Astrocyte of the hippocampus (primary cell): ENCODE measurements around the gene PCK1.

Source experiments
- DNase-seq: peaks from one replicate; pipeline ENCODE4 v3.0.0; 2011; ENCODE audit warnings: low read depth, low spot score

Gene PCK1

DNA sequence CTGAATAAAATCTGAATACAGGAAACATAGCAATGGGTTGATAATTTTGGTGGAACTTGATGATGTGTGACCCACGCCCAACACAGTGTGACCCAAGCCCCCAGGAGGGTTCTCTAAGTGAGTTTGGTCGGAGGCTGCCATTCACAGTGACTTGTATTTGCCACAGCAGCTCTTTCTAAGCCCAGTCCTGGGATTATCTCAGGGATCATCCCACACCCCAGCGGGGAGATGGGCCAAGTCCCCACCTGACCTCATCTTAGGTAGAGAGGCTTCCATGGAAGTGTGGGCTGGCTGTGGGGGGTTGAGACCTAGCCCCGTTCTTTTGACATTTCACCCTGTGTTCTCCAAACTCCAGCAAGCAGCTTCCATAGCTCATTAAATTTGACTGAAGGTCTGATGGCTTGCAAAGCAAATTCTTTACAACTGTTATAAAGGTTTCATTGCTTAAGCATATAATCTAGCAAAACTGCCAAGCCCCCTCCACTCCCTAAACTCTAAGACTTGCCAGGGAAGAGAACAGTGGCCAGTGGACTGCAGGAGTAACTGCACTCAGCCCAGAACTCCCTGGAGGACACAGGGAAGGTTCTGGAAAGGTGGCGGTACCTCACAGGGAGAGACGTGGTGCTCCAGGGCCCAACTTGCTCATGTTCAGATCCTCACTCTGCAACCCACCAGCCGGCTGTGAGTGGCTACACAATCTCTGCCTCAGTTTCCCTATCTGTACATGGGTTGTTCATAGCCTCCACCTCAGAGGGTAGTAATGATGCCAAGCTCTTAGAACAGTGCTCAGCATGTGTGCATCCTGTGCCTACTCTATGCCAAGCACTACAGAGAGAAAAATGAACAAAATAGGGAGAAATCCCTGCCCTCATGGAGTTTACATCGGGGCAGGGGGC is 1.0 kb upstream of the PCK1 start:
- no peak for DNase-seq

- no peak for DNase-seq
Measured at GRCh38 chr20:57561356-57562279, 708 bp downstream of the PCK1 start.

DNA sequence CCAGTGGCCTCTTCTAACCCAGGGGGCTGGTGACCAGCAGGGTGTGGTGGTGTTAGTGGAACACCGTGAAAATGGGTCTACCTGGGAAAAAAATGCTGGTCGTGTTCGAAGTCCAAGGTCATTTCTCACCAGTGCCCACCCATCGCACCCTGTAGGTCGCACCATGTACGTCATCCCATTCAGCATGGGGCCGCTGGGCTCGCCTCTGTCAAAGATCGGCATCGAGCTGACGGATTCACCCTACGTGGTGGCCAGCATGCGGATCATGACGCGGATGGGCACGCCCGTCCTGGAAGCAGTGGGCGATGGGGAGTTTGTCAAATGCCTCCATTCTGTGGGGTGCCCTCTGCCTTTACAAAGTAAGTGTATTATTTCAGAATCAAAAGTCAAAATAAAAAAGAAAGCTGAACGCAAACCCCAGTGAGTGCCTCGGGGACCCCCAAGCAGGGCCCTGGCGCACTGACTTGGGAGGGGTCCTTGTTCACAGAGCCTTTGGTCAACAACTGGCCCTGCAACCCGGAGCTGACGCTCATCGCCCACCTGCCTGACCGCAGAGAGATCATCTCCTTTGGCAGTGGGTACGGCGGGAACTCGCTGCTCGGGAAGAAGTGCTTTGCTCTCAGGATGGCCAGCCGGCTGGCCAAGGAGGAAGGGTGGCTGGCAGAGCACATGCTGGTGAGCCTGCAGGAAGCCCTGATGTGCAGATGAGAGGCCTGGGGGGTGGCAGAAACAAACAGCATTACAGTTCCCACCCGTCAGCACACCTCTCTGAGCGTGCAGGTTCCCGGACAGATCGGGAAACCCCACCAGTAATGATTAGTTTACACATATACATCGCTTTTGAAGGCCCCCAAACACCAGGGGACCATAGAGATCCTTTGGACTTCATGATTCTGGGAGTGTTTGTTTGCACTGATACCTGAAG is 1.9 kb downstream of the PCK1 start:
- no peak for DNase-seq

DNA sequence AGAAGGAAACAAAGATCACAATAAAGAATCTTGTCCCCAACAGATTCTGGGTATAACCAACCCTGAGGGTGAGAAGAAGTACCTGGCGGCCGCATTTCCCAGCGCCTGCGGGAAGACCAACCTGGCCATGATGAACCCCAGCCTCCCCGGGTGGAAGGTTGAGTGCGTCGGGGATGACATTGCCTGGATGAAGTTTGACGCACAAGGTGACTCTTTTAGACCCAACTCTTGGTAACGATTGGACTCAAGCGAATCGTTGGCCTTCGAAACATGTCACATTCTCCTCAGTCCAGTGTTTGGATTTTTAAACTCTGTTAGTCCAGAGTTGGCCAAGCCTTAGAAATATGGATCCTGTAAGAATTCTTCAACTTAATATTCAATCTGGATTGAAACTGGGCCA is 2.6 kb downstream of the PCK1 start:
- no peak for DNase-seq

- no peak for DNase-seq
Measured at GRCh38 chr20:57564180-57564802, 3.4 kb downstream of the PCK1 start.

GRCh38 chr20:57564951-57565642 is 4.2 kb downstream of the PCK1 start:
- DNase-seq, result no peak

DNA sequence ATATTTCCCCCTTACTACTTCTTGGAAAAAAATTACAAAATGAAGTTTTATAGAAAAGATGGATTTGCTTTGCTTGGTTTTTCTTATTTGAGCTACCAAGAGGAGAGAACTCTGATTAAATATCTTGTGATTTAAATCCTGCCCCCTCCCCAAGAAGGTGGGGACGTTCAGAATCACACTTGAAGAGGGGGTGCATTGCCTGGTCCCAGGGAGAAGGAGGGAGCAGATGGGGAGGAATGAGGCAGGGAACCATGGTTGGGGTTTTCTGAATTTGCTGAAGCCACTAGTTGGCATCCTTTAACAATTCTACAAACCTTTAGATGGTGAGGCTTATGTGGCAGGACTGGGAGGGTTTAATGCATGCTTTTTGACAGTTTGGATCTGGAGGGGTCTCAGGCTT is 5.5 kb downstream of the PCK1 start:
- no peak for DNase-seq

DNA sequence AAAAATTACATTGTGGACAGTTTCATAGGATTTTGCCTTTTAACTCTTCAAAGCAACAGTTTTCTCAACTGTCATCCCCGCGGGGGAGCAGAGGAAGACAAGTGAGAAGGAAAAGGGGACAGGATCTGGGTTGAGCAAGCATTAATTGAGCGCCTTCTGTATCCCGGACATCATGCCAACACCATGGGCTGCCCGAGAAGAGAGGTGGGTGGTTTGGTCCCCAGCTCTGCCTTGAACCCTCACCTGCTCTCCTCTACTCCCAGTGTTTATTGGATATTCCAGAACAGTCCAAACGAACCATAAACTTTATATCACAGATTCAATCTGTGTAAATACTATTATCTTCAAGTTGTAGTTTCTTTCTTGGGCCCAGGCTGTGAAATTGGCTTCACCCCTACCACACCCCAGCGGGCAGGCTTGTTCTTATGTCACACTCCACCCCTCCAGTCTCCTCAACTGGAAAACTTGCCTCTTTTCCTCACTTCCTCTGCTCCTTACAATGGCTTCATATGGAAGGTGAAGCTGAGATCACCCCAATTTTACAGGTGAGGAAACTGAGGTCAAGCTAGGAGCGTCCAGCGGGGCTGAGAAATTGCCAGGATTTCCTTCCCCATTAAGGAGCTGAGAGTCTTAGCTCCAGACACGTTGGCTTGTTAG is 6.0 kb downstream of the PCK1 start:
- DNase-seq, result no peak

- no peak for DNase-seq
Measured at GRCh38 chr20:57567471-57568079, 6.7 kb downstream of the PCK1 start.

GRCh38 chr20:57568088-57568896 is 7.4 kb downstream of the PCK1 start:
- no peak for DNase-seq

- DNase-seq, result no peak
Measured at GRCh38 chr20:57568960-57569359, 8.1 kb downstream of the PCK1 start.

DNA sequence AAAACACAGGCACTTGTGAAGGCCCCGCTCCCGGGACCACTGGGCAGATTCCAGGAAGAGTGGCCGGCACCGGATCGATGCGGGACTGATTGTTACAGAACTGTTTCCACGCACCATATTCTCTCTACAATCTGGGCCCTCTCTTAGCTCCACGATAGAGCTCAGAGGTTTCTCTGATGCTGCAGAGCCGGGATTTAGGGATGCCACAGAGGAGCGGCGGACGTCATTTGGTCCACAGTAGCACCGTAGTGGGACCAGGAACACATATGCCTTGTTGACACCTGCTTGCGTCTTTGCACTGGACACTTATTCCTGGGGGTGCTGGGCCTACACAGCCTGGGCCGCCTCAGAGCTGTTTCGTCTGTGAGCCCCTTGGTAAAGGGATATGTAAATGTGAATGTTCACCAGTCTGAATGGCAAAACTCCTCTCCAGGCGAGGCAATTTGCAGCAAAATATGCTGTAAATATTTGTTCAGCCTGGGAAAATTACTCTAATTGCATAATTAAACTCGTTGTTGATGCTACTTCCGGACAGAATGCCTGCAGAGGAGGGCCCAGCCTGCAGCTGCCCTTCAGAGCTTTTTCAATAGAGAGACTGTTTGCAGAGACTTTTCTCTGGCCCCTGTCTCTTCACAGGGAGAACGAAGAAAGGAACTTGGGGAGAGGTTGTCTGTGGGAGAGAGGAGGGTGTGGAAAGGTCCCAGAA is 9.4 kb downstream of the PCK1 start:
- no peak for DNase-seq

GRCh38 chr20:57570920-57571319 is 10.0 kb downstream of the PCK1 start:
- no peak for DNase-seq

GRCh38 chr20:57571782-57572416 is 11.0 kb downstream of the PCK1 start:
- no peak for DNase-seq

- DNase-seq, result no peak
Measured at GRCh38 chr20:57573242-57573641, 12.3 kb downstream of the PCK1 start.

GRCh38 chr20:57573894-57574293 is 13.0 kb downstream of the PCK1 start:
- no peak for DNase-seq

- no peak for DNase-seq
Measured at GRCh38 chr20:57574954-57575353, 14.0 kb downstream of the PCK1 start.
